ENCODE data around the gene TNRC6C.

The TNRC6C gene

DNA sequence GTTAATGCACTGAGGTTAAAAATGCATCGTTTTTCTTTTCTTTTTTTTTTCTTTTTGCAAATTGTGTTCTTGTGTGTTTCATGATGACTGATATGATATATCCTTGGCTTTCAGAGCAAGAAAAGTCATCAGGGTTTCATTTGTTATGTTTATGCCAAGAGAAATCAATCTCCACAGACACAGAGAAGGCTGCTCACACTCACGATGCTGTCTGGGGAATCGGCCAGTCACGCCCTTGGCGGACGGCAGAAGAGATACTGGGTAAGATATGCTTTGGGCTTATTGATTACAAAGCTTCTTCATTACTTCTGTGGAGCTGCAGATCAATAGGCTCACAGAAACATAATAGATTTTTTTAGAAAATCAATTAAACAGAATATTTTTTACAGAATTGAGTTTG, 42.2 kb upstream of the TNRC6C start:
- TF ChIP-seq CTCF (conservative IDR thresholded peaks at IDR 0.05; ENCODE audit: control insufficient read depth, insufficient read depth, low read depth, low read length), result no peak
- H3K4me3 ChIP-seq (ENCODE audit: control insufficient read depth, low read depth, low read length), result no peak overlapping the region
- no peak for DNase-seq (ENCODE audit: low read depth)

DNA sequence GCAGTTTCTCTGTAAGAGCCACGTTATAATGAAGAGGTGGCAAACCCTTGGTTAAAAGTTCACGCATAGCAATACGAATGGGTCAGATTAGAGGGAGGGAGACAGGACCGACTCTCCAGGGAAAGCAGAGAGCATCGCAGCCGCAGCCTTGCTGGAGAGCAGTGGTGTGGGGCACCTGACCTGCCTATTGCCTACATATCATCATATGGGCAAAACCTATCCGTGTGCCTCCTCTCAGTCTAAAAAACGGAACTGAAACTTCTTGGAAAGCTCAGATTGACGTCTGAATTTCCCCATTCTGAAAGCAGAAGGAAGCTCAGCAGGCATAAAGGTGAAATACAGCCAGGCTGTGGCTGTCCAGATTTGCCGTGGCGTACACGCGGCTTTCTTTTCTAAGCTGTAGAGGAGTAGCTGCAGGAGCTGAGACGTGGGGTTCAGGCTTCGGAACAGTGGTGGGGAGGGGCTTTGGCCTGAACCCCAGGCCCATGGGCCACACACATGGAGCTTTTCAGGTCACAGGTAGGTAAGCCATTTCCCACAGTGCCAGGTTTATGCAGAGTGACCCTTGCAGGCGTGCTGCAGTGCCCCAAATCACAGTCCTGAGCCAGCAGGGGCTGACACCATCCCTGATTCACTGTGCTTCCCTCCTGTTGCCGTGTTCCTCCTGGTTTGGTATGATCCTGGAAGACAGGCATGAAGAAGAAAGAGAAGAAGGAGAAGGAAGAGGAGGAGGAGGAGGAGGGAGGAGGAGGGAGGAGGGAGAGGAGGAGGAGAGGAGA, 41.6 kb upstream of the TNRC6C start:
- TF ChIP-seq CTCF (conservative IDR thresholded peaks at IDR 0.05; ENCODE audit: control insufficient read depth, insufficient read depth, low read depth, low read length), result no peak
- no peak for DNase-seq (ENCODE audit: low read depth)
- H3K4me3 ChIP-seq (ENCODE audit: control insufficient read depth, low read depth, low read length), result no peak overlapping the region

DNA sequence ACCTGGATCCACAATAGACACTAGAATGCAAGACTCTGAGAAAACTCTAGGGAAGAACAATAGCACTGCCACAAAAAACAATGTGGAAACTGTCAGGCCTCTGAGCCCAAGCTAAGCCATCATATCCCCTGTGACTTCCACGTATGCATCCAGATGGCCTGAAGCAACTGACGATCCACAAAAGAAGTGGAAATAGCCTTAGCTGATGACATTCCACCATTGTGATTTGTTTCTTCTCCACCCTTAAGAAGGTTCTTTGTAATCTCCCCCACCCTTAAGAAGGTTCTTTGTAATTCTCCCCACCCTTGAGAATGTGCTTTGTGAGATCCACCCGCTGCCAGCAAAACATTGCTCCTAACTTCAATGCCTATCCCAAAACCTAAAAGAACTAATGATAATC, 39.2 kb upstream of the TNRC6C start:
- H3K4me3 ChIP-seq (ENCODE audit: control insufficient read depth, low read depth, low read length), result no peak overlapping the region
- DNase-seq (ENCODE audit: low read depth), result no peak
- no peak for TF ChIP-seq CTCF (conservative IDR thresholded peaks at IDR 0.05; ENCODE audit: control insufficient read depth, insufficient read depth, low read depth, low read length)

GRCh38 chr17:77923135-77923534, 35.4 kb upstream of the TNRC6C start:
- no peak for TF ChIP-seq CTCF (conservative IDR thresholded peaks at IDR 0.05; ENCODE audit: control insufficient read depth, insufficient read depth, low read depth, low read length)
- DNase-seq (ENCODE audit: low read depth), result no peak
- no peak overlapping the region for H3K4me3 ChIP-seq (ENCODE audit: control insufficient read depth, low read depth, low read length)

DNA sequence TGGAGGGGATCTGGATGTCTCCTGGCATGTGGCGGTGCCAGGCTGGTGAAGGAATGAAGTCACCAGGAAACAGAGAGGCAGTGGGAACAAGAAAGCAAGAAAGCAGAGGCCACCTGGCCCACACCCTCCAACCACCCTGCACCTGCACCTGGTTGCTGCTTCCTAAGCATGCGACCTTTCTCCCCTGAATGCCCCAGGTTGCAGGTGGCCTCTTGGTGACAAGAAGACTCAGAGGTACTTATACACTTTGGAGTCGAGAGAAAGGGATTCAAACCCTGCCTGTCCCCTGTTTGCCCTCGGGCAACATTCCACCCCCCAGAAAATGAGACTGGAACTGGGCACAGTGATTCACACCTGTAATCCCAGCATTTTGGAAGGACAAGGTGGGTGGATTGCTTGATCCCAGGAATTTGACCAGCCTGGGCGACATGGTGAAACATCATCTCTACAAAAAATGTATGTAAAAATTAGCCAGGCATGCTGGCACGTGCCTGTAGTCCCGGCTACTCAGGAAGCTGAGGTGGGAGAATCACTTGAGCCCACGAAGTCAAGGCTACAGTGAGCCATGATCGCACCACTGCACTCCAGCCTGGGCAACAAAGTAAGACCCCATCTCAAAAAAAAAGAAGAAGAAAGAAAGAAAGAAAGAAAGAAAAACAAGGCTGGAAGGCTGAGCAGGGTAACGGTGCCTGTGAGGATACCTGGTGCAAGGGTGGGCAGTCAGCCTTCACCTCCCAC, 34.6 kb upstream of the TNRC6C start:
- no peak for DNase-seq (ENCODE audit: low read depth)
- no peak overlapping the region for H3K4me3 ChIP-seq (ENCODE audit: control insufficient read depth, low read depth, low read length)
- no peak for TF ChIP-seq CTCF (conservative IDR thresholded peaks at IDR 0.05; ENCODE audit: control insufficient read depth, insufficient read depth, low read depth, low read length)

DNA sequence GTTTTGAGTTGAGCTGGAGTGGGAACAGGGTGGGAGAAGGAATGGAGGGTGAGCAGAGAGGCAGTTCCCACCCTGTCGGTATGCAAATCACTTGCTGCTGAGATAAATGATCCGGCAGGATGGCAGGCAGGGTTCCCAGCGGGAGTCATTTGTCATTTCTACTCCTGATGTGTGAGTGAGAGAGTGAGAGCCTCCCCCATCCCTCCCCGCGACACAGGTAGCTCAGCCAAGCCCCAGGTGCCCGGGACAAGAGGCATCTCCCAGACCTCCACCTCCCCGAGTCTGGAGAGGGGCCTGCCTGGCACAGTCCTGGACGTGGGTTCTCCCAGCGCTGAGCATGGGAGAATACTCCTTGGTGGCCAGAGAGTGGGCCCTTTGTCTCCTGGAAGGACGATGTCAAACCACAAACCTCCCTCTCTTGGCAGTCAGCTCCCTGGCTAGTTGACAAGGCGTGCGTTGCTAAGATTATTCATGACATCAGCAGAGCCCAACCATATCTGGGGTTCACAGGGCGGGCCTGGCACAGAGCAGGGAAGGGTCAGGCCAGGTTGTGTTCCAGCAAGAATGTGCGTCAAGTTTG, 33.7 kb upstream of the TNRC6C start:
- peak; percentile 79 for DNase-seq (ENCODE audit: low read depth)
- no peak for TF ChIP-seq CTCF (conservative IDR thresholded peaks at IDR 0.05; ENCODE audit: control insufficient read depth, insufficient read depth, low read depth, low read length)
- no peak overlapping the region for H3K4me3 ChIP-seq (ENCODE audit: control insufficient read depth, low read depth, low read length)
